HUES64 (cell line): Measurements from ENCODE around the gene RPL18A.

Experiments used
- H3K27ac ChIP-seq: 2 replicates; pipeline ENCODE4 v1.7.0; 2013; ENCODE audit warnings: low read depth, low read length, inconsistent platforms
- H3K27me3 ChIP-seq: 2 replicates; pipeline ENCODE4 v1.6.1; 2013; ENCODE audit warnings: mild to moderate bottlenecking, low read length; ENCODE audit not compliant: insufficient read depth
- H3K36me3 ChIP-seq: 2 replicates; pipeline ENCODE4 v1.6.1; 2013; ENCODE audit warnings: mild to moderate bottlenecking, low read length; ENCODE audit not compliant: insufficient read depth
- H3K4me1 ChIP-seq: 2 replicates; pipeline ENCODE4 v1.6.1; 2013; ENCODE audit warnings: mild to moderate bottlenecking, low read length, moderate library complexity; ENCODE audit not compliant: insufficient read depth
- H3K4me3 ChIP-seq: 2 replicates; pipeline ENCODE4 v1.5.1; 2013; ENCODE audit warnings: mild to moderate bottlenecking, low read length, moderate library complexity
- H3K9ac ChIP-seq: 2 replicates; pipeline ENCODE4 v1.6.1; 2013; ENCODE audit warnings: mild to moderate bottlenecking, low read depth, low read length
- H3K9me3 ChIP-seq: 2 replicates; pipeline ENCODE4 v1.6.1; 2013; ENCODE audit warnings: low read depth, low read length; ENCODE audit not compliant: insufficient read depth
- WGBS: fragments of 150-250, 120-280 bp; methylation state at CpG from one replicate; pipeline ENCODE4 v1.1.7; 2013; ENCODE audit warnings: missing lambda C conversion rate; 5-methylcytosine and 5-hydroxymethylcytosine counted together

RPL18A gene

GRCh38 chr19:17871032-17871877 lies 11.5 kb downstream of the RPL18A start:
- no peaks in the 10 kb centered on the region for H3K9me3 ChIP-seq
- no peak overlapping the region for H3K4me3 ChIP-seq
- no peaks in the 10 kb centered on the region for H3K36me3 ChIP-seq
- H3K9ac ChIP-seq, result no peak overlapping the region
- H3K27ac ChIP-seq, result no peak overlapping the region
- no peaks in the 10 kb centered on the region for H3K4me1 ChIP-seq
- H3K27me3 ChIP-seq, result peaks cover 20% of the 10 kb centered on the region
- 77% methylated on average over 10 of the region's 10 CpGs for WGBS

GRCh38 chr19:17871878-17872250 lies 12.2 kb downstream of the RPL18A start, which contains the start of gene SLC5A5:
TSS of gene SLC5A5 (plus strand) at chr19:17871945. CDS start at chr19:17872320, 375 bp downstream.
- 43% methylated on average over 26 of the region's 26 CpGs for WGBS
- Histone ChIP-seq H3K4me3 (no peak within 1 kb of the TSS), H3K9ac (no peak within 1 kb of the TSS), H3K9me3 (no peaks in the 10 kb centered on the region), H3K36me3 (no peaks in the 10 kb centered on the region), H3K27ac (no peak within 1 kb of the TSS), H3K4me1 (no peaks in the 10 kb centered on the region), H3K27me3 (peaks cover 20% of the 10 kb centered on the region)

GRCh38 chr19:17872251-17873001 lies 12.7 kb downstream of the RPL18A start:
- Histone ChIP-seq H3K4me3 (no peak overlapping the region), H3K36me3 (no peaks in the 10 kb centered on the region), H3K27me3 (peaks cover 20% of the 10 kb centered on the region), H3K27ac (no peak overlapping the region), H3K9me3 (no peaks in the 10 kb centered on the region), H3K9ac (no peak overlapping the region), H3K4me1 (no peaks in the 10 kb centered on the region)
- 86% methylated on average over 61 of the region's 61 CpGs for WGBS

- 15% methylated on average over 60 of the region's 63 CpGs for WGBS
- Histone ChIP-seq H3K27ac (no peak overlapping the region), H3K9ac (peak overlapping the region; percentile 62; the same call in 1 of the 2 replicates), H3K4me3 (peak overlapping the region; percentile 80), H3K27me3 (peaks cover 20% of the 10 kb centered on the region), H3K4me1 (no peaks in the 10 kb centered on the region), H3K36me3 (no peaks in the 10 kb centered on the region), H3K9me3 (no peaks in the 10 kb centered on the region)
These were observed 14.4 kb downstream of the RPL18A start for GRCh38 chr19:17873786-17874757.

GRCh38 chr19:17874758-17875135 lies 15.0 kb downstream of the RPL18A start:
- 95% methylated on average over 9 of the region's 9 CpGs for WGBS
- H3K4me3 ChIP-seq, result peak overlapping the region; percentile 56
- no peak overlapping the region for H3K9ac ChIP-seq
- no peaks in the 10 kb centered on the region for H3K4me1 ChIP-seq
- peaks cover 20% of the 10 kb centered on the region for H3K27me3 ChIP-seq
- H3K27ac ChIP-seq, result no peak overlapping the region
- no peaks in the 10 kb centered on the region for H3K36me3 ChIP-seq
- no peaks in the 10 kb centered on the region for H3K9me3 ChIP-seq

GRCh38 chr19:17877696-17878095 lies 18.0 kb downstream of the RPL18A start:
- H3K4me1 ChIP-seq, result no peaks in the 10 kb centered on the region
- H3K27ac ChIP-seq, result no peak overlapping the region
- 94% methylated on average over 16 of the region's 16 CpGs for WGBS
- no peak overlapping the region for H3K9ac ChIP-seq
- H3K36me3 ChIP-seq, result no peaks in the 10 kb centered on the region
- no peaks in the 10 kb centered on the region for H3K9me3 ChIP-seq
- no peak overlapping the region for H3K4me3 ChIP-seq
- H3K27me3 ChIP-seq, result peaks cover 4% of the 10 kb centered on the region

GRCh38 chr19:17879466-17879865 lies 19.8 kb downstream of the RPL18A start:
- Histone ChIP-seq H3K36me3 (no peaks in the 10 kb centered on the region), H3K9me3 (no peaks in the 10 kb centered on the region), H3K27ac (no peak overlapping the region), H3K27me3 (no peaks in the 10 kb centered on the region), H3K9ac (no peak overlapping the region), H3K4me3 (no peak overlapping the region), H3K4me1 (no peaks in the 10 kb centered on the region)
- 91% methylated on average over 7 of the region's 7 CpGs for WGBS

- Histone ChIP-seq H3K9me3 (no peaks in the 10 kb centered on the region), H3K4me3 (no peak overlapping the region), H3K9ac (no peak overlapping the region), H3K27me3 (no peaks in the 10 kb centered on the region), H3K4me1 (no peaks in the 10 kb centered on the region), H3K36me3 (no peaks in the 10 kb centered on the region), H3K27ac (no peak overlapping the region)
- WGBS, result 79% methylated on average over 7 of the region's 7 CpGs
These were observed 22.0 kb downstream of the RPL18A start for GRCh38 chr19:17881701-17882100.

- Histone ChIP-seq H3K9ac (no peak overlapping the region), H3K4me3 (no peak overlapping the region), H3K9me3 (no peaks in the 10 kb centered on the region), H3K27ac (no peak overlapping the region), H3K27me3 (no peaks in the 10 kb centered on the region), H3K36me3 (no peaks in the 10 kb centered on the region), H3K4me1 (no peaks in the 10 kb centered on the region)
- 80% methylated on average over 33 of the region's 33 CpGs for WGBS
These were observed 24.1 kb downstream of the RPL18A start for GRCh38 chr19:17883627-17884410.

- no peak overlapping the region for H3K4me3 ChIP-seq
- 87% methylated on average over 4 of the region's 7 CpGs for whole genome bisulfite sequencing
- no peak overlapping the region for H3K9ac ChIP-seq
- H3K9me3 ChIP-seq, result no peaks in the 10 kb centered on the region
- no peaks in the 10 kb centered on the region for H3K36me3 ChIP-seq
- H3K27me3 ChIP-seq, result no peaks in the 10 kb centered on the region
- no peaks in the 10 kb centered on the region for H3K4me1 ChIP-seq
- H3K27ac ChIP-seq, result no peak overlapping the region
These were observed 26.8 kb downstream of the RPL18A start for GRCh38 chr19:17886515-17886914.
